Mammary epithelial cell (primary cell): Measurements from ENCODE around the gene KLK13.

Experiments
- CTCF ChIP-seq, 2 donors: IDR thresholded peaks in 1 of 2; conservative IDR thresholded peaks in 1 of 2; 2 replicates each; pipeline ENCODE4 v1.5.1; 2011 to 2012; ENCODE audit warnings: inconsistent platforms in 2 of 2, low read length in 2 of 2, mild to moderate bottlenecking in 2 of 2, control low read depth in 1 of 2, low read depth in 1 of 2; ENCODE audit not compliant: insufficient read depth in 1 of 2; ENCODE audit errors: extremely low read depth in 1 of 2
- EZH2 ChIP-seq: IDR thresholded peaks from 2 replicates; pipeline ENCODE4 v1.6.1; 2012; ENCODE audit warnings: low read length, inconsistent platforms, borderline replicate concordance

GRCh38 chr19:51103926-51104341 lies 39.0 kb upstream of the KLK13 start:
- TF ChIP-seq CTCF (conservative IDR thresholded peaks at IDR 0.05 in 1 of 2, IDR thresholded peaks at IDR 0.05 in 1 of 2; ENCODE audit: extremely low read depth in 1 of 2, insufficient read depth in 1 of 2, low read depth in 1 of 2, low read length in 2 of 2): no peak
- TF ChIP-seq EZH2: no peak
